ENCODE results near the gene MYL12B.

MYL12B gene

DNA sequence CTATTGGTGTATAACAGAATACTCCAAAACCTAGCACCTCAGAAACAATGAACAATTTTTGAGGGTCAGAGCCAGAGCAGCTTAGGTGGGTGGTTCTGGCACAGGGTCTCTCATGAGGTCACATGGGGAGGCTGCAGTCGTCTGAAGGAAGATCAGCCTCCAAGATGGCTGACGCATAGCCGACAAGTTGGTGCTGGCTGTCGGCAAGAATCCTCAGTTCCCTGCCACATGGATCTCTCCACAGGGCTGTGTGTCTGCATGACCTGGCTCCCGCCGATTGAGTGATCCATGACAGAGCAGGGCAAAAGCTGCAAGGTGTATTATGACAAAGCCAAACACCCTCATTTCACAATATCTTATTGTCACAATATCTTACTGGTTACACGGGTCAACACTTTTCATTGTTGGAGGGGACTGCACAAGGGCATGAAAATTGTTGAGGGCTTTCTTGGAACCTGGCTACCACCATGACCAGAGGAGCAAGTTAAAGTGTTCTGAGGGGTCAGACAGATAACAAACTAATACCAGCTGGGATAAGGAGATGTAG, 4.2 kb downstream of the MYL12B start:
- peaks cover 6 to 8% of the 10 kb centered on the region in 2 donors for H3K4me1 ChIP-seq (ENCODE audit: control insufficient read depth in 2 of 2, insufficient read depth in 1 of 2, low read depth in 1 of 2, low read length in 2 of 2)
- no peak overlapping the region for H2AFZ ChIP-seq (ENCODE audit: low read length)
- H3K23ac ChIP-seq (ENCODE audit: low read depth, low read length, poor library complexity): no peak overlapping the region
- no peak overlapping the region for H2AK5ac ChIP-seq (ENCODE audit: low read depth, low read length)
- H3K4me3 ChIP-seq (ENCODE audit: low read length in 2 of 2): no peak overlapping the region
- no peak overlapping the region for H4K8ac ChIP-seq (ENCODE audit: low read depth, low read length)
- no peak overlapping the region for H3K14ac ChIP-seq (ENCODE audit: low read length)
- H2BK12ac ChIP-seq (ENCODE audit: low read length): no peak overlapping the region
- no peak overlapping the region for H2BK15ac ChIP-seq (ENCODE audit: low read length)
- H3K4me2 ChIP-seq (ENCODE audit: insufficient read depth, low read length, poor library complexity, severe bottlenecking): no peak overlapping the region
- peaks cover 9% of the 10 kb centered on the region for H3K79me1 ChIP-seq (ENCODE audit: low read depth, low read length)
- no CpG with 5 or more reads among the region's 7 CpGs for WGBS, 2 donors (ENCODE audit: extremely low coverage in 2 of 2, insufficient read length in 2 of 2, insufficient replicate concordance in 1 of 2)
- no peak overlapping the region for H2BK5ac ChIP-seq (ENCODE audit: low read length)
- no peak overlapping the region for H3K4ac ChIP-seq (ENCODE audit: low read length)
- no peak overlapping the region for H3K27ac ChIP-seq (replicated peaks; ENCODE audit: low read length)
- H3K36me3 ChIP-seq (replicated peaks in 1 of 2; ENCODE audit: control insufficient read depth in 2 of 2, insufficient read depth in 2 of 2, low read length in 2 of 2): no peaks in the 10 kb centered on the region
- no peaks in the 10 kb centered on the region for H3K9me3 ChIP-seq (replicated peaks in 1 of 2; ENCODE audit: control insufficient read depth in 2 of 2, insufficient read depth in 1 of 2, low read depth in 1 of 2, low read length in 2 of 2)
- H3K9ac ChIP-seq (ENCODE audit: low read depth, low read length, poor library complexity): no peak overlapping the region
- no peak for DNase-seq (ENCODE audit: low spot score)
- H3K18ac ChIP-seq (ENCODE audit: low read length): no peak overlapping the region
- H4K91ac ChIP-seq (ENCODE audit: low read depth, low read length, poor library complexity): no peak overlapping the region
- H2BK120ac ChIP-seq (ENCODE audit: low read depth, low read length): no peak overlapping the region
- H3K27me3 ChIP-seq (ENCODE audit: control insufficient read depth in 3 of 3, insufficient read depth in 3 of 3, low read depth in 1 of 3, low read length in 3 of 3): no peaks in the 10 kb centered on the region

DNA sequence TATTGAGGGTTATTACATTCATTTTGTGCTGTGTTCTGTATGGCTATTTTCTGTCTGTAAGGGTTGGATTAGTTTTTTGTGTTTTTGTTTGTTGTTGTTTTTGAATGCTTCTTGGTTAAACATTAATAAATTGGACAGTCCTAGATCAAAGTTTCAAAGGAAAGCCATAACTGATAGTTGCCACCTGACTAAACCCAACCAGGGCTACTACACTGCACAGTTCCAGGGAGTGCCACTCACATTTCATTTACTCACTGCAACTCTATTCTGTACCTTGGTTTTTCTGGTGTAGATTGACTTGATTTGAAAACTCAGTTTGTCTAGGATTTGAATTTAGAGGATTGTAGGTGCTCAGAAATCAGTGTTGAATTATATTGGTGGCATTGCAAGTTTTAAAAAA, 6.4 kb downstream of the MYL12B start:
- Histone ChIP-seq H3K4me2 (ENCODE audit: insufficient read depth, low read length, poor library complexity, severe bottlenecking) (no peak overlapping the region), H3K4me1 (ENCODE audit: control insufficient read depth in 2 of 2, insufficient read depth in 1 of 2, low read depth in 1 of 2, low read length in 2 of 2) (peaks cover 2 to 7% of the 10 kb centered on the region in 2 donors), H3K23ac (ENCODE audit: low read depth, low read length, poor library complexity) (no peak overlapping the region), H3K14ac (ENCODE audit: low read length) (no peak overlapping the region), H3K18ac (ENCODE audit: low read length) (no peak overlapping the region), H2AK5ac (ENCODE audit: low read depth, low read length) (no peak overlapping the region), H3K36me3 (replicated peaks in 1 of 2; ENCODE audit: control insufficient read depth in 2 of 2, insufficient read depth in 2 of 2, low read length in 2 of 2) (peaks cover 0 to 13% of the 10 kb centered on the region in 2 donors), H4K8ac (ENCODE audit: low read depth, low read length) (no peak overlapping the region), H3K27me3 (ENCODE audit: control insufficient read depth in 3 of 3, insufficient read depth in 3 of 3, low read depth in 1 of 3, low read length in 3 of 3) (no peaks in the 10 kb centered on the region), H3K9me3 (replicated peaks in 1 of 2; ENCODE audit: control insufficient read depth in 2 of 2, insufficient read depth in 1 of 2, low read depth in 1 of 2, low read length in 2 of 2) (no peaks in the 10 kb centered on the region), H3K4ac (ENCODE audit: low read length) (no peak overlapping the region), H3K9ac (ENCODE audit: low read depth, low read length, poor library complexity) (no peak overlapping the region), H2BK120ac (ENCODE audit: low read depth, low read length) (no peak overlapping the region), H2AFZ (ENCODE audit: low read length) (no peak overlapping the region), H3K4me3 (ENCODE audit: low read length in 2 of 2) (no peak overlapping the region), H3K27ac (replicated peaks; ENCODE audit: low read length) (no peak overlapping the region), H2BK12ac (ENCODE audit: low read length) (no peak overlapping the region), H2BK5ac (ENCODE audit: low read length) (no peak overlapping the region), H4K91ac (ENCODE audit: low read depth, low read length, poor library complexity) (no peak overlapping the region), H3K79me1 (ENCODE audit: low read depth, low read length) (peaks cover 4% of the 10 kb centered on the region), H2BK15ac (ENCODE audit: low read length) (no peak overlapping the region)
- no peak for DNase-seq (ENCODE audit: low spot score)

DNA sequence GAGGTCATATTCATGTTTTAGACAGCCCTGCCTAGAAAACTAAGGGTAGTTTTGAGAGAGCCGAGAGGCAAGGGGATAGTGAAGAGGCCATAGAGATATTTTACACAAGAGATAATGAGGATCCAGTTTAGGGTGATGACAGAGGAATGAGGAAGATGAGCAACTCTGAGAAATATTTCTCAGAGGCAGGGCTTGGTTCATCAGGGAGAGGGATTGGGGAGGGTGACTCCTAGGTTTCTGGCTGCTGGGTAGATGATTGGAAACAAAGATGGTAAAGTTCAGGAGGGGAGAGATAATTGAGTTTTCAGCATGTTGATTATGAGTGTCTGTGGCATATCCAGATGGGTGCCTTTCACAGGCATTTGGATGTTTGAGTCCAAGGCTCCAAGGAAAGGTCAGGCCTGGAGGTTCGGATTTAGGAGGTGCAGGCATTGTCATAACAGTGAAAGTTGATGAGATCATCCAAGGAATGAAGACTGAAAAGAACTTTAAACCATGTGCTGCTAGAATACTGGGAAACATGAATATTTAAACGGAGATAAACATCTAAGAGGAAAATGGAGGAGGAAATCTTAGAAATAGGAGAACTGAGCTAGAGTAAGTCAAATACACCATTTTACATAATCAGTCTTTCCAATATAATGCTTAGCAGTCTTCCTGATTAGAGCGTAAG, 7.4 kb downstream of the MYL12B start:
- Histone ChIP-seq H3K79me1 (ENCODE audit: low read depth, low read length) (peaks cover 4% of the 10 kb centered on the region), H3K18ac (ENCODE audit: low read length) (no peak overlapping the region), H2AFZ (ENCODE audit: low read length) (no peak overlapping the region), H3K9me3 (replicated peaks in 1 of 2; ENCODE audit: control insufficient read depth in 2 of 2, insufficient read depth in 1 of 2, low read depth in 1 of 2, low read length in 2 of 2) (no peaks in the 10 kb centered on the region), H3K4me1 (ENCODE audit: control insufficient read depth in 2 of 2, insufficient read depth in 1 of 2, low read depth in 1 of 2, low read length in 2 of 2) (peaks cover 0 to 1% of the 10 kb centered on the region in 2 donors), H3K4me3 (ENCODE audit: low read length in 2 of 2) (no peak overlapping the region), H3K23ac (ENCODE audit: low read depth, low read length, poor library complexity) (no peak overlapping the region), H4K8ac (ENCODE audit: low read depth, low read length) (no peak overlapping the region), H2AK5ac (ENCODE audit: low read depth, low read length) (no peak overlapping the region), H2BK5ac (ENCODE audit: low read length) (no peak overlapping the region), H3K36me3 (replicated peaks in 1 of 2; ENCODE audit: control insufficient read depth in 2 of 2, insufficient read depth in 2 of 2, low read length in 2 of 2) (peaks cover 2 to 23% of the 10 kb centered on the region in 2 donors), H3K27ac (replicated peaks; ENCODE audit: low read length) (no peak overlapping the region), H2BK15ac (ENCODE audit: low read length) (no peak overlapping the region), H2BK120ac (ENCODE audit: low read depth, low read length) (no peak overlapping the region), H3K27me3 (ENCODE audit: control insufficient read depth in 3 of 3, insufficient read depth in 3 of 3, low read depth in 1 of 3, low read length in 3 of 3) (no peaks in the 10 kb centered on the region), H3K4me2 (ENCODE audit: insufficient read depth, low read length, poor library complexity, severe bottlenecking) (no peak overlapping the region), H2BK12ac (ENCODE audit: low read length) (no peak overlapping the region), H3K9ac (ENCODE audit: low read depth, low read length, poor library complexity) (no peak overlapping the region), H4K91ac (ENCODE audit: low read depth, low read length, poor library complexity) (no peak overlapping the region), H3K4ac (ENCODE audit: low read length) (no peak overlapping the region), H3K14ac (ENCODE audit: low read length) (no peak overlapping the region)
- no CpG with 5 or more reads among the region's 4 CpGs for WGBS, 2 donors (ENCODE audit: extremely low coverage in 2 of 2, insufficient read length in 2 of 2, insufficient replicate concordance in 1 of 2)
- no peak for DNase-seq (ENCODE audit: low spot score)

DNA sequence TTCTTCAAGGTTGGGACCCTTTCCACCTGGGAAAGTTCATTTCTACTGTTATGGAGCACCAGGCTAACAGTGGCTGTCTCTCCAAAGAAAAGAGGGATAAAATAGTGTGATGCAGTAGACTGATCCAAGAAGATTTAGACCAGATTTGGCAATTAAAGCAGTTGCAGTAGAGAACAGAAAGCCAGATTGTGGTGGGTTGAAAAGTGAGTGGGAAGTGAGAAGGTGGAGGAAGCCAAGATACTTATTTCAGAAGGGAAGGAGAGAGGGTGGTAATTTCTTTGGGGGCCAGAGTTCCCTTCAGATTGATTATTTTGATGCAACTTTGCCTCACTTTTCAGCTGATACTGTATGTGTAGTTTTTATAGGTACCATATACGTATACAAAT, 8.0 kb downstream of the MYL12B start:
- Histone ChIP-seq H3K79me1 (ENCODE audit: low read depth, low read length) (peaks cover 4% of the 10 kb centered on the region), H3K4me3 (ENCODE audit: low read length in 2 of 2) (no peak overlapping the region), H3K4me2 (ENCODE audit: insufficient read depth, low read length, poor library complexity, severe bottlenecking) (no peak overlapping the region), H3K9me3 (replicated peaks in 1 of 2; ENCODE audit: control insufficient read depth in 2 of 2, insufficient read depth in 1 of 2, low read depth in 1 of 2, low read length in 2 of 2) (no peaks in the 10 kb centered on the region), H2BK120ac (ENCODE audit: low read depth, low read length) (no peak overlapping the region), H3K14ac (ENCODE audit: low read length) (no peak overlapping the region), H3K23ac (ENCODE audit: low read depth, low read length, poor library complexity) (no peak overlapping the region), H2AK5ac (ENCODE audit: low read depth, low read length) (no peak overlapping the region), H2AFZ (ENCODE audit: low read length) (no peak overlapping the region), H3K4me1 (ENCODE audit: control insufficient read depth in 2 of 2, insufficient read depth in 1 of 2, low read depth in 1 of 2, low read length in 2 of 2) (peaks cover 0 to 1% of the 10 kb centered on the region in 2 donors), H2BK12ac (ENCODE audit: low read length) (no peak overlapping the region), H2BK15ac (ENCODE audit: low read length) (no peak overlapping the region), H2BK5ac (ENCODE audit: low read length) (no peak overlapping the region), H3K27me3 (ENCODE audit: control insufficient read depth in 3 of 3, insufficient read depth in 3 of 3, low read depth in 1 of 3, low read length in 3 of 3) (no peaks in the 10 kb centered on the region), H3K36me3 (replicated peaks in 1 of 2; ENCODE audit: control insufficient read depth in 2 of 2, insufficient read depth in 2 of 2, low read length in 2 of 2) (peaks cover 3 to 29% of the 10 kb centered on the region in 2 donors), H3K4ac (ENCODE audit: low read length) (no peak overlapping the region), H3K27ac (replicated peaks; ENCODE audit: low read length) (no peak overlapping the region), H4K8ac (ENCODE audit: low read depth, low read length) (no peak overlapping the region), H3K9ac (ENCODE audit: low read depth, low read length, poor library complexity) (no peak overlapping the region), H4K91ac (ENCODE audit: low read depth, low read length, poor library complexity) (no peak overlapping the region), H3K18ac (ENCODE audit: low read length) (no peak overlapping the region)
- DNase-seq (ENCODE audit: low spot score): no peak
- WGBS, 2 donors (ENCODE audit: extremely low coverage in 2 of 2, insufficient read length in 2 of 2, insufficient replicate concordance in 1 of 2): no CpG with 5 or more reads among the region's 1 CpG

All from neuronal stem cell (in vitro differentiated cells).